K562 (cell line): Measurements from ENCODE around the gene MMP23B. TPM values are rescaled to one million over a fixed set of nuclear protein-coding genes. Genes with fewer than 3 reads are reported as not detected.

Experiments
- ATAC-seq: fragments of 200-7000 bp; cut with Tn5 transposase; 3 replicates; pipeline ENCODE4 v1.9.1; 2020; ENCODE audit warnings: moderate library complexity
- BruUV-seq: library from RNA; stranded (reverse); fragments of 400-500 nt; replicated peaks from 2 replicates; lab custom pipeline; 2021; lab: Mats Ljungman, UMichigan
- CTCF ChIA-PET: fragments of 300-600 bp; formaldehyde crosslinking; extraction: SDS; loops from one replicate; lab custom pipeline; 2021; ENCODE audit warnings: low intra/inter-chr PET ratio; lab: Yijun Ruan, JAX
- POLR2A ChIA-PET: fragments of 300-600, 350-650 bp; sonication (Branson Sonifier 250); formaldehyde crosslinking; extraction: SDS; loops from one replicate; lab custom pipeline; 2021; ENCODE audit warnings: antibody characterized with exemption, inconsistent platforms; lab: Yijun Ruan, JAX
- DNase-seq, 4 experiments: peaks; one replicate each; pipeline versions ENCODE4 v3.0.0 to v3.0.0-alpha.2; 2011 to 2018; ENCODE audit warnings: low spot score in 3 of 4, mixed read lengths in 3 of 4; ENCODE audit errors: extremely low read depth in 1 of 4
- FAIRE-seq: peaks from 2 replicates; lab custom pipeline; 2011; peaks lifted over from hg19 to GRCh38; lab: Jason Lieb, UNC
- H2AFZ ChIP-seq: 2 replicates; pipeline ENCODE4 v1.6.0; 2011; ENCODE audit warnings: low read depth, low read length, control low read depth, inconsistent platforms
- H3K27ac ChIP-seq: fragments of 200-600 bp; 3 replicates; pipeline ENCODE4 v1.8.0; 2011; ENCODE audit warnings: low read depth, mild to moderate bottlenecking, control low read depth, inconsistent platforms, low read length, moderate library complexity, mixed read lengths; ENCODE audit errors: extremely low read depth
- H3K27me3 ChIP-seq, 2 experiments: fragments of 300-600 bp in 1 of 2; 2 replicates in 1 of 2; 3 replicates in 1 of 2; pipeline versions ENCODE4 v1.6.0 to v1.8.0; 2011; ENCODE audit warnings: inconsistent platforms in 2 of 2, low read length in 2 of 2, mild to moderate bottlenecking in 1 of 2, mixed read lengths in 1 of 2, moderate library complexity in 1 of 2; ENCODE audit not compliant: control insufficient read depth in 2 of 2, insufficient read depth in 2 of 2
- H3K36me3 ChIP-seq: fragments of 300-600 bp; 3 replicates; pipeline ENCODE4 v1.8.0; 2011; ENCODE audit warnings: mild to moderate bottlenecking, low read length, inconsistent platforms; ENCODE audit not compliant: control insufficient read depth, insufficient read depth
- H3K4me1 ChIP-seq, 2 experiments: fragments of 200-600 bp in 1 of 2; replicated peaks in 1 of 2; 2 replicates in 1 of 2; 3 replicates in 1 of 2; pipeline versions ENCODE4 v1.5.1 to v1.8.0; 2011; ENCODE audit warnings: inconsistent platforms in 2 of 2, low read length in 2 of 2, mild to moderate bottlenecking in 1 of 2, mixed read lengths in 1 of 2, moderate library complexity in 1 of 2; ENCODE audit not compliant: control insufficient read depth in 2 of 2, insufficient read depth in 2 of 2
- H3K4me2 ChIP-seq: 2 replicates; pipeline ENCODE4 v1.6.1; 2011; ENCODE audit warnings: low read length, control low read depth, inconsistent platforms, mixed read lengths; ENCODE audit not compliant: insufficient read depth
- H3K4me3 ChIP-seq: fragments of 200-600 bp; sonication (generic), shearing (Covaris generic); 2 replicates; pipeline ENCODE4 v1.5.1; 2016; ENCODE audit warnings: control low read depth, inconsistent platforms
- H3K79me2 ChIP-seq: fragments of 200-600 bp; 3 replicates; pipeline ENCODE4 v1.8.0; 2011; ENCODE audit warnings: low read length, inconsistent platforms; ENCODE audit not compliant: control insufficient read depth, insufficient read depth
- H3K9ac ChIP-seq, 2 experiments: 2 replicates each; pipeline versions ENCODE4 v1.6.0 to v1.6.1; 2011; ENCODE audit warnings: low read depth in 2 of 2, low read length in 2 of 2, control low read depth in 1 of 2, inconsistent platforms in 1 of 2, mild to moderate bottlenecking in 1 of 2, mixed read lengths in 1 of 2; ENCODE audit not compliant: insufficient read depth in 1 of 2
- H3K9me1 ChIP-seq: one replicate; pipeline ENCODE4 v1.6.0; 2011; ENCODE audit warnings: inconsistent platforms, mild to moderate bottlenecking, low read length, moderate library complexity; ENCODE audit not compliant: control insufficient read depth, insufficient read depth
- H3K9me3 ChIP-seq: replicated peaks from 2 replicates; pipeline ENCODE4 v1.5.1; 2011; ENCODE audit warnings: low read depth, low read length, inconsistent platforms; ENCODE audit not compliant: control insufficient read depth, insufficient read depth
- H4K20me1 ChIP-seq: replicated peaks from 2 replicates; pipeline ENCODE4 v1.6.1; 2011; ENCODE audit warnings: low read length, inconsistent platforms, mixed read lengths; ENCODE audit not compliant: control insufficient read depth, insufficient read depth
- ARNT ChIP-seq, 2 experiments: fragments of 450-650 bp; IDR thresholded peaks; 2 replicates each; pipeline ENCODE4 v1.6.1; 2016; ENCODE audit warnings: mild to moderate bottlenecking in 1 of 2
- CCNT2 ChIP-seq: IDR thresholded peaks from 2 replicates; pipeline ENCODE4 v1.6.1; 2011; ENCODE audit warnings: borderline replicate concordance, low read depth, mild to moderate bottlenecking, moderate library complexity, mixed read lengths, low read length; ENCODE audit not compliant: insufficient read length; ENCODE audit errors: extremely low read depth
- CHD2 ChIP-seq: IDR thresholded peaks from 2 replicates; pipeline ENCODE4 v1.6.1; 2011; ENCODE audit warnings: low read depth, low read length
- HLTF ChIP-seq: fragments of 450-650 bp; IDR thresholded peaks from 2 replicates; pipeline ENCODE4 v1.6.1; 2016
- KLF6 ChIP-seq: fragments of 250-450 bp; sonication (Bioruptor Pico); IDR thresholded peaks from 2 replicates; pipeline ENCODE4 v1.4.0; 2020; ENCODE audit warnings: mild to moderate bottlenecking, moderate library complexity, borderline replicate concordance
- NFIC ChIP-seq: fragments of 450-650 bp; IDR thresholded peaks from 2 replicates; pipeline ENCODE4 v1.6.1; 2017; ENCODE audit warnings: mild to moderate bottlenecking, inconsistent platforms
- NR2C1 ChIP-seq, 2 experiments: fragments of 450-650 bp; IDR thresholded peaks; 2 replicates each; pipeline ENCODE4 v1.6.1; 2017; ENCODE audit warnings: mild to moderate bottlenecking in 2 of 2, antibody characterized with exemption in 1 of 2, inconsistent platforms in 1 of 2, missing compliant biosample characterization in 1 of 2, missing genetic modification characterization in 1 of 2
- NR2C2 ChIP-seq, 2 experiments: fragments of 200-800 bp in 1 of 2; sonication (Bioruptor generic) in 1 of 2; sonication (generic) in 1 of 2; formaldehyde crosslinking in 1 of 2; IDR thresholded peaks; 2 replicates each; pipeline versions ENCODE4 v1.6.1 to v1.8.0; 2016 to 2022; ENCODE audit warnings: mild to moderate bottlenecking in 1 of 2, missing compliant biosample characterization in 1 of 2, missing genetic modification characterization in 1 of 2, missing genetic modification reagents in 1 of 2
- ZFX ChIP-seq: sonication (generic); formaldehyde crosslinking; IDR thresholded peaks from 2 replicates; pipeline ENCODE4 v1.8.0; 2022; ENCODE audit warnings: mild to moderate bottlenecking, missing genetic modification reagents, moderate library complexity
- WGBS: fragments of 100-300 bp; shearing (Covaris generic); methylation state at CpG from one replicate; pipeline ENCODE4 v1.1.6; 2016; ENCODE audit warnings: low coverage, mixed read lengths; ENCODE audit not compliant: insufficient coverage; ENCODE audit errors: missing lambda C conversion rate; 5-methylcytosine and 5-hydroxymethylcytosine counted together
- in situ Hi-C: fragments of 300-500 bp; cut with MboI; formaldehyde crosslinking; loops from 4 replicates; pipeline ENCODE4 v1.15.0; 2018; ENCODE audit warnings: inconsistent platforms, mixed read lengths
- intact Hi-C: fragments of 100-400 bp; cut with micrococcal nuclease; formaldehyde crosslinking; loops from 2 replicates; pipeline ENCODE4 v1.14.2; 2022
- polyA plus RNA-seq, 8 experiments: library from polyadenylated mRNA; depleted of rRNA in 4 of 8; stranded (reverse) in 5 of 8; unstranded in 3 of 8; fragments of >200 nt; fragmentation: Nextera tagmentation in 2 of 8; fragmentation: Illumina TruSeq in 1 of 8; extraction: Ambion mirVana in 2 of 8; extraction: Trizol in 1 of 8; gene quantifications; 2 replicates each; pipeline versions ENCODE4 v1.2.1 to v1.2.3, GENCODE V29; 2011 to 2014; ENCODE audit warnings: inconsistent platforms in 1 of 8, missing spikeins in 1 of 8
- total RNA-seq, 7 experiments: library from RNA; depleted of rRNA in 6 of 7; stranded (reverse); fragments of >200 nt in 6 of 7; fragmentation: Illumina TruSeq in 2 of 7; extraction: Trizol in 2 of 7; gene quantifications; 2 replicates each; pipeline versions ENCODE4 v1.2.1 to v1.2.3, GENCODE V29; 2011 to 2021; ENCODE audit warnings: low replicate concordance in 1 of 7
- TF ChIP-seq, protein P1 (sequence below): fragments of 450-650 bp; IDR thresholded peaks from 2 replicates; pipeline ENCODE4 v1.6.1; 2016; ENCODE audit warnings: antibody characterized with exemption
- TF ChIP-seq, protein P2 (sequence below): sonication (generic); formaldehyde crosslinking; IDR thresholded peaks from 2 replicates; pipeline ENCODE4 v1.8.1; 2023; ENCODE audit warnings: mild to moderate bottlenecking, missing genetic modification reagents
- TF ChIP-seq, protein P3 (sequence below), 2 experiments: IDR thresholded peaks; 2 replicates each; pipeline ENCODE4 v1.6.1; 2011; ENCODE audit warnings: borderline replicate concordance in 1 of 2, control low read depth in 1 of 2, low read depth in 1 of 2, low read length in 1 of 2, mild to moderate bottlenecking in 1 of 2, mixed read lengths in 1 of 2, moderate library complexity in 1 of 2; ENCODE audit not compliant: insufficient read depth in 1 of 2, insufficient read length in 1 of 2, poor library complexity in 1 of 2, severe bottlenecking in 1 of 2; ENCODE audit errors: extremely low read depth in 1 of 2
- TF ChIP-seq, protein P4 (sequence below): fragments of 450-650 bp; formaldehyde crosslinking; IDR thresholded peaks from 2 replicates; pipeline ENCODE4 v1.4.0; 2020; ENCODE audit warnings: mild to moderate bottlenecking, mixed read lengths

Gene MMP23B
- total and polyA plus RNA-seq, 9 of the 15 experiments (the other 6 are each of a cell fraction or from before 2014, with no cell fraction given) = 0.28 to 1.2 (median 0.41) TPM; not detected in 5

DNA sequence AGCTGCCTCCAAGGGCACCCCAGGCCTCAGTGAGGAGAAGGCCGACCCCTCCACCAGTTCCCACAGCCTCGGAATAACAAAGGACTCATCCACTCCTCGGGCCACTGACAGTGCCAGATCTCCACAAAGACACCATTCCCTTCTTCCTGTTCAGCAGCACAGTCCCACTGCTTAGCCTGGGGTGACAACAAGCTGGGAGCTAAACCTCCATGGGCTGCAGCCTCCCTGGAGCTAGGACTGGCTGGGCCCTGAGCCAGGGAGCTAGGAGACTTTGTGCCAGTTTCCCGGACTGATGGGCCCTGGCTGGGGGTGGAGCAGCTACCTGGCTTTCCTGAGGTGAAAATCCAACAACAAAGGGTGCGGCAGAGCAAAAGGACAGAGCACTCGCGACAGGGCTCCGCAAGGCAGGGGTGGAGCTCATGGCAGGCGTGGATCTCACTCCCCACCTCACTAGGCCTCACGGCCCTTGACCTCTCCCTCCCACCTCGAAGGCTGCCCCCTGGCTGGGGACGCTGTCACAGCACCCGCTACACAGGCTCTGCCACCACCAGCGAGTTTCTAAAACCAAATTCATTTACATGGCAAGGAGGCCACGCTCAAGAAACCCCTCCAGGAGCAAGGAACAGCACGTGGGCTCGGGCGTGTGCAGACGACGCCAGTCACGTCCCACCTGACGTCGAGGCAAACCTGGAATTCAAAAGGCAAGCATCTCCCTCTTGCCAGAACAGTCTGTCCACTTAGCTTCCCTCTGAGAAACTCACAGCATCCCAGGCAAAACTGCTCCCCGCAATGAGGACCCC lies 46.8 kb downstream of the MMP23B start:
- DNase-seq (peak; percentile 41 to 78 (median 64)), FAIRE-seq (no peak), ATAC-seq (peak; percentile 84)
- POLR2A ChIA-PET = interaction anchor here (0.6 kb wide), 2 partner anchors 95 to 207 kb away, joined by 3 read pairs; no protein-coding TSS in a partner anchor
- Histone ChIP-seq H3K27ac (no peak overlapping the region; the same call in 2 of the 3 replicates), H4K20me1 (0 out of 2 replicates have a peak, but pooled peaks cover 2% of the 10 kb centered on the region), H3K4me3 (no peak overlapping the region), H3K4me2 (no peak overlapping the region), H2AFZ (no peak overlapping the region), H3K9ac (peak overlapping the region in 1 of 2 experiments; percentile 57; a peak in 3 of 4 replicates), H3K9me3 (no peaks in the 10 kb centered on the region; the same call in 1 of the 2 replicates), H3K79me2 (peaks cover 21% of the 10 kb centered on the region), H3K27me3 (no peaks in the 10 kb centered on the region), H3K36me3 (peaks cover 2% of the 10 kb centered on the region; the same call in 1 of the 3 replicates), H3K4me1 (peaks cover 3 to 32% of the 10 kb centered on the region in 2 experiments; a peak in 4 of 5 replicates), H3K9me1 (peaks cover 6% of the 10 kb centered on the region)
- in situ Hi-C loops (no loop called here), intact Hi-C loops (no loop called here)
- WGBS = 82% methylated on average over 24 of the region's 24 CpGs
- no TSS peak for BruUV-seq
- CTCF ChIA-PET = no interaction called here
- TF ChIP-seq KLF6 (CRISPR knock-in tag) (no peak), NFIC (0 out of 2 replicates have a peak, but pooled peaks have one; percentile 5), HLTF (no peak), NR2C1 (IDR thresholded peaks at IDR 0.05) (peak; percentile 93), NR2C1 (tag; IDR thresholded peaks at IDR 0.05) (peak; percentile 89), CCNT2 (no peak), CHD2 (no peak), ARNT (IDR thresholded peaks at IDR 0.05) (no peak), NR2C2 (CRISPR knock-in tag; IDR thresholded peaks at IDR 0.05) (peak; percentile 77), NR2C2 (tag; IDR thresholded peaks at IDR 0.05) (peak; percentile 64; the same call in 1 of the 2 replicates), ZFX (CRISPR knock-in tag) (peak; percentile 24; the same call in 1 of the 2 replicates)
- TF ChIP-seq, protein P1, sequence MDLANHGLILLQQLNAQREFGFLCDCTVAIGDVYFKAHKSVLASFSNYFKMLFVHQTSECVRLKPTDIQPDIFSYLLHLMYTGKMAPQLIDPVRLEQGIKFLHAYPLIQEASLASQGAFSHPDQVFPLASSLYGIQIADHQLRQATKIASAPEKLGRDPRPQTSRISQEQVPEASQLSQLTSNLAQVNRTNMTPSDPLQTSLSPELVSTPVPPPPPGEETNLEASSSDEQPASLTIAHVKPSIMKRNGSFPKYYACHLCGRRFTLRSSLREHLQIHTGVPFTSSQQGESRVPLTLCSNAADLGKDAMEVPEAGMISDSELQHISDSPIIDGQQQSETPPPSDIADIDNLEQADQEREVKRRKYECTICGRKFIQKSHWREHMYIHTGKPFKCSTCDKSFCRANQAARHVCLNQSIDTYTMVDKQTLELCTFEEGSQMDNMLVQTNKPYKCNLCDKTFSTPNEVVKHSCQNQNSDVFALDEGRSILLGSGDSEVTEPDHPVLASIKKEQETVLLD = no peak
- TF ChIP-seq, protein P2, sequence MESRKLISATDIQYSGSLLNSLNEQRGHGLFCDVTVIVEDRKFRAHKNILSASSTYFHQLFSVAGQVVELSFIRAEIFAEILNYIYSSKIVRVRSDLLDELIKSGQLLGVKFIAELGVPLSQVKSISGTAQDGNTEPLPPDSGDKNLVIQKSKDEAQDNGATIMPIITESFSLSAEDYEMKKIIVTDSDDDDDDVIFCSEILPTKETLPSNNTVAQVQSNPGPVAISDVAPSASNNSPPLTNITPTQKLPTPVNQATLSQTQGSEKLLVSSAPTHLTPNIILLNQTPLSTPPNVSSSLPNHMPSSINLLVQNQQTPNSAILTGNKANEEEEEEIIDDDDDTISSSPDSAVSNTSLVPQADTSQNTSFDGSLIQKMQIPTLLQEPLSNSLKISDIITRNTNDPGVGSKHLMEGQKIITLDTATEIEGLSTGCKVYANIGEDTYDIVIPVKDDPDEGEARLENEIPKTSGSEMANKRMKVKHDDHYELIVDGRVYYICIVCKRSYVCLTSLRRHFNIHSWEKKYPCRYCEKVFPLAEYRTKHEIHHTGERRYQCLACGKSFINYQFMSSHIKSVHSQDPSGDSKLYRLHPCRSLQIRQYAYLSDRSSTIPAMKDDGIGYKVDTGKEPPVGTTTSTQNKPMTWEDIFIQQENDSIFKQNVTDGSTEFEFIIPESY (CRISPR knock-in tag) = peak; percentile 98
- TF ChIP-seq, protein P3, sequence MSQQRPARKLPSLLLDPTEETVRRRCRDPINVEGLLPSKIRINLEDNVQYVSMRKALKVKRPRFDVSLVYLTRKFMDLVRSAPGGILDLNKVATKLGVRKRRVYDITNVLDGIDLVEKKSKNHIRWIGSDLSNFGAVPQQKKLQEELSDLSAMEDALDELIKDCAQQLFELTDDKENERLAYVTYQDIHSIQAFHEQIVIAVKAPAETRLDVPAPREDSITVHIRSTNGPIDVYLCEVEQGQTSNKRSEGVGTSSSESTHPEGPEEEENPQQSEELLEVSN (IDR thresholded peaks at IDR 0.05; ENCODE audit: borderline replicate concordance in 1 of 2, extremely low read depth in 1 of 2, insufficient read depth in 1 of 2, insufficient read length in 1 of 2, low read depth in 1 of 2, low read length in 1 of 2, poor library complexity in 1 of 2, severe bottlenecking in 1 of 2) = no peak
- TF ChIP-seq, protein P4, sequence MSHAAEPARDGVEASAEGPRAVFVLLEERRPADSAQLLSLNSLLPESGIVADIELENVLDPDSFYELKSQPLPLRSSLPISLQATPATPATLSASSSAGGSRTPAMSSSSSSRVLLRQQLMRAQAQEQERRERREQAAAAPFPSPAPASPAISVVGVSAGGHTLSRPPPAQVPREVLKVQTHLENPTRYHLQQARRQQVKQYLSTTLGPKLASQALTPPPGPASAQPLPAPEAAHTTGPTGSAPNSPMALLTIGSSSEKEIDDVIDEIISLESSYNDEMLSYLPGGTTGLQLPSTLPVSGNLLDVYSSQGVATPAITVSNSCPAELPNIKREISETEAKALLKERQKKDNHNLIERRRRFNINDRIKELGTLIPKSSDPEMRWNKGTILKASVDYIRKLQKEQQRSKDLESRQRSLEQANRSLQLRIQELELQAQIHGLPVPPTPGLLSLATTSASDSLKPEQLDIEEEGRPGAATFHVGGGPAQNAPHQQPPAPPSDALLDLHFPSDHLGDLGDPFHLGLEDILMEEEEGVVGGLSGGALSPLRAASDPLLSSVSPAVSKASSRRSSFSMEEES (CRISPR knock-in tag) = no peak
